ENCODE results near the gene SPACA7.

Gene SPACA7, protein sequence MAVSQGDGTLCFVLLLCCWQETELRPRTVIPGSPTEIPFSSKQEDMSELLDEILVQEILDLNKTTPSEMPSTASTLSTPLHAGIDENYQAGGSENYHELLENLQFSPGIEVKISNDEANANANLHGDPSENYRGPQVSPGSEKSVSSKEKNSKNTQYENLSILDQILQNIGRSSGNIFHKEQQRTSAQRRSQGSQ

DNA sequence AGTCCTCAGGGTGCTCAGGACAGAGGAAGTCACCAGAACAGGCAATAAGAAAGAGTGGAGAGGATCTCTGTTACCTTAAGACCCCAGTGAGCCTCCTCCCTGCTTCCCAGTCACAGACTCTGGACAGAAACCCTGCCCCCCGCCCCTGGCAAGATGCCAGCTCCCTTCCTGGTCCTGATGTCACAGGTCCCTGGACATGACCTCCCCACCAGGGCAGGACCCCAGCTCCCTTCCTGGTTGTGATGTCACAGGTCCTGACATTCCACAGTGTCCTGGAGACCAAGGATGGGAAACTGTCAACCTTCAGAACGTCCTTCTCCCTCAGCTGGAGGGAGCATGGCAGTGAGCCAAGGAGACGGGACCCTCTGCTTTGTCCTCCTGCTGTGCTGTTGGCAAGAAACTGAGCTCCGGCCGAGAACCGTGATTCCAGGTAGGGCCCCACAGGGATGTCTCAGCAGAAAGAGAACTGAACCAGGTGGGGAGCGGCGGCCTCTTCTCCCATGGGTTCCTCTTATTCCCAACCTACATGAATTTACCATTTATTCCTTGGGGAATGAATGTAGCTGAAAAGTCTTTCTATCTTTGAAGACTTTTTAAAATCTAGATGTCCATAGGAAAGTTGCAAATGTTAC, at the start of gene SPACA7:
SPACA7 (plus strand) TSS at position 306 of the 632 bp plus-strand sequence; CDS start at position 337, 31 bp downstream.
- DNase-seq: no peak

- DNase-seq: no peak
These were observed 49.3 kb upstream of the SPACA7 start for GRCh38 chr13:112326821-112327370.

DNA sequence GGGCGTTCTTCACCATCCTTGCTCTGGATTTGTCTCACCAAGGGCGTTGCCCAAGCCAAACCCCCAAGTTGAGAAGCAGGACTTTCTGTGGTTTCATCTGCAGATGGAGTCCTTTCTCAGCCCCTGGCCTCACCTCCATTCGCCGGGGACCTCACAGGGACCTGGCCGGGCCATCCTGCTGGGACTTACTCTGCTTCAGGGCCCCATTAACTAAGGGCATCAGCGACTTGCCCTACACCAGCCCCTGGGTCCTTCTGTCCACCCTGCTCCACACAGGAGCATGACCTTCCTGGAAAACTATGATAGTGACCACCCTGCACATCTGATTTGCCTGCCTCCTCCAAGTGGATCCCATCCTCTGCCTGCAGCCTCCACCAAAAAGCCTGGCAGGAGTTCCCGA, 47.2 kb upstream of the SPACA7 start:
- no peak for DNase-seq

- DNase-seq: no peak
These were observed 46.8 kb upstream of the SPACA7 start for GRCh38 chr13:112329376-112329775.

GRCh38 chr13:112330066-112330465, 46.1 kb upstream of the SPACA7 start:
- DNase-seq: no peak

DNA sequence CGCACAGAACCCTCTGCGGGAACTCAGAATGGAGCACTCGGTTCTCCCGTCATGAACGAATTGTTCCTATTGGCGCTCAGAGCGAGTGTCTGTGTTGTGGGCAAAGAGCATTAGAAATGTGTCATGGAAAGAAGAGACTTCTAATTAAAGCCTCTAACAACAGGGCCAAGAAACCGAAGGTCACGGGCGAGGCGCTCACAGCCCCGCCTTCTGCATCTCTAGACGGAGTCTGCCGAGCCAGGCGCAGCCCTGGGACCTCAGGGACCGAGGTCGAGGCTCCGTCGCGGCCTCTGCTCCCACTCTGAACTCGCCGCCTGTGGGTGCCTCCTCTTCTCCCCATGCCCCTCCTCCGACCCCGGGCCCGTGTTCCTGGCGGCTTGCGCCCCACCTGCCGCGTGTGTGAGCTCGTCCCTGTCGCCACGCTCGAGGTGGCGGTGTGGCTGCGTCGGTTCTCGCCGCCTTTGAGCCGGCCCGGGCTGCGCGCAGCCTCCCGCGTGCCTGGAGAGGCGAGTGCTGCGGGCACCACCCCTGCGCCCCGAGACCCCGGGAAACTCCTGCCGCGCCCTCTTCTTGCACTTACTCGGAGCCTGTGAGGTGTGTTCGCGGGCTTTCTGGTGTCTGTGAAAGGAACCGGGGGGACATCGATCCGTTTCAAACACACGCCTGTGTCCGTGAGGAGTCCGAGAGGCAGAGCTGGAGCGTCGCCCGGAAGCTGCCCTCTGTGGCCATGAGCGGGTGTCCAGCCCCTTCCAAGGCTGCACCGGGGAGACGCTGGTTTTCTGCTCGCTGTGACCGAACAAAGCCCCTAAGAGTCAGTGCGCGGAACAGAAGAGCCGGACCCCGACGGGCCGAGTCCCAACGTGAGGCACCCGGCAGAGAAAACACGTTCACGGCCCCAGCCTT, 45.4 kb upstream of the SPACA7 start:
- no peak for DNase-seq

DNA sequence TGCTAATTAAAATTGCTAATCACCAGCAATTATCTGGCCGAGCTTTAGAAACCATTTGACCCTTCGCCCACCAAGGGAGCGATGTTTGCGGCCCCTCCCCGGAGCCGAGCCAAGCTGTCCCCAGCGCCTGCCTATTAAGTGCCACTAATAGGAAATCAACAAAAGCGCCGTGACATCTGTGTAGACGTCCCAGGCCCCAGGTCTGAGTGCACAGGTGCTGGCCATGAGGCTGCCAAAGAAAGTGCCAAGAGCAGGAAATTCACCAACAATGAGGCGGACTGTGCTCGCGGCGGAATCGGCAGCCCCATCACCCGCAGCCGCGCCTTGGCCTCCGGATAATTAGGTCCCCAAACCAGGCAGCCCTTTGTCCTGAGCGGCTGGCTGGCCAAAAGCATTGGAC, 44.5 kb upstream of the SPACA7 start:
- no peak for DNase-seq

DNA sequence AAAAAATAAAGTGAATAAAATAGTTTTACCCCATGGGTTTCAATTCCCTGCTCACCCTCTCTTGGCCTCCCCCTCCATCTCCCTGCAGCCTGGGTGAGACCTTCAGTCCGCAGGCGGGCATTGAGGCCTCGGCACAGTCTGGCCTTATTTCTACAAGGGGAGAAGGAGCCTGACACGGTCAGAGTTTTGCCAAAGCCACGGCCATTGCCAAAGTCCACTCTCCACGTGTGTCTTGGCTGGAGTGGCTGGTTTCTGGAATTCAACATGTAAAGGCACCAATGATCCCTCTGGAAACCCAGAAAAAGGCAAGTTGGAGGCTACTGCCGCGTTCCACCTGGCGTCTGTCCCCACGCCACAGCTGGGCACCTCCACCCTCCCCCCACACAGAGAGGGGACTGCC, 43.4 kb upstream of the SPACA7 start:
- no peak for DNase-seq

GRCh38 chr13:112333756-112334543, 42.2 kb upstream of the SPACA7 start:
- no peak for DNase-seq

DNA sequence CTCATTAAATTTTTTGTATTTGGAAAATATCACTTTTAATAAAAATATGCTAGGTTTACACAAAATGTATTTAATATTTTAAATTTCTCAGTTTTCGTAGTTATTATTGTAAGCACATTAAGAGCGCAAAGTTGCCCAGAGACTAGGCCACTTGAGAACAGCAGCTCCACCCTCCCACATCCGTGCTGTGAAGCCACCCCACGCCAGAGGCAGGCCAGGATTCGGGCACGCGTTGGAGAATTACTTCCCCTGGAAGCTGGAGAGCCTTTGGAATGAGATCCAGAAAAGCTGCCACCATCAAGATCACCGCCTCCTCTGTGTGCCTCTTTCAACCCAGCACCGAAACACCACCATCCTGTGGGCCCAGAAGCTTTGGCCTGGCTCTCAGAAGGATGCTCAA, 41.0 kb upstream of the SPACA7 start:
- no peak for DNase-seq

- DNase-seq: no peak
These were observed 34.7 kb upstream of the SPACA7 start for GRCh38 chr13:112341446-112341845.

DNA sequence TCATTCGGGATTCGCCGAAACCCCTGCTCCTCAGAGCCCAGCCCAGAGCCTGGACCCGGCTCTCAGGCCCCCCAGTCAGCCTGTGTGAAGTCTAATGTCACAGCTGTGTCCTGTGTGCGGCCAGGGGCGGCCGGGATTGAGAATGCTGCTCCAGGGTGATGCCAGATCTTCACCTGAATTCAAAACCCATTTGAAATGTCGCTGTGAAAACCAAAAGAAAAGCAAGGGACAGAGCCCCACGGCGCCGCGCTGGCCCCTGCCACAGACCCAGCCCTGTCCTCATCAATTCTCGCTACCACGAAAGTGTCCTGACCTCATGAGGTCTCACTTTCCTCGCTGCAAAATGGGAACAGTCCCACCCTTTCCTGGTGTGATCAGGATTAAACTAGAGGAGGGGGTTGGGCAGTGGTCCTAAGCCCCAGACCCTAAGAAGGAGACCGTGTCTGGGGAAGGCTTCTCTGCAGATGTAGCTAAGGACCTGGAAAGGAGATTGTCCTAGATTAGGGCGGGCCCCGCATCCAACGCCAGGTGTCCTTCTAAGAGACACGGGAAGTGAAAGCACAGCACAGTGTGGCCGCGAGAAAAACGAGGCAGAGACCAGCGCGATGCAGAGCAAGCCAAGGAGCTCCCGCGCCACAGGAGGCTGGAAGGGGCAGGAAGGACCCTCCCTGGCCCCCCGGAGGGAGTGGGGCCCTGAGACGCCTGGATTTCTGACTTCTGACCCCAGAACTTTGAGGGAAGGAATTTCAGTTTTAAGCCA, 34.0 kb upstream of the SPACA7 start:
- no peak for DNase-seq

- DNase-seq: no peak
These were observed 33.3 kb upstream of the SPACA7 start for GRCh38 chr13:112342841-112343361.

- DNase-seq: no peak
These were observed 32.6 kb upstream of the SPACA7 start for GRCh38 chr13:112343591-112343990.

DNA sequence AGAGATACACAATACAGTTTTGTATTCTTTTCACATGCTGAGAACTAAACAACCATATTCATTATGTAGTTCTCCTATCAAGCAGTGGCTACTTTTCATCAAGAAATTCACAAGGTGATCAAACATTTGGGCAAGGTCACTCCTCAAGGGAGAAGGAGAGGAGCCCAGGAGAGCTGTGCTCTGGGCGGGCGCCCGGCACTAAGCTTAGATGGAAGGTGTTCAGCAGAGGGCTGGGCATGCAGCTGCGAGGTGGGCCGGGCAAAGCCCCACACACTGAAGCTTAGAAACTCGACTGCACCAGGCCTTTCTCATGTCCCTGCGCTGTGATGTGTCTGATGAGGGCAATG, 30.4 kb upstream of the SPACA7 start:
- DNase-seq: no peak

GRCh38 chr13:112346173-112346898, 29.8 kb upstream of the SPACA7 start:
- DNase-seq: no peak

DNA sequence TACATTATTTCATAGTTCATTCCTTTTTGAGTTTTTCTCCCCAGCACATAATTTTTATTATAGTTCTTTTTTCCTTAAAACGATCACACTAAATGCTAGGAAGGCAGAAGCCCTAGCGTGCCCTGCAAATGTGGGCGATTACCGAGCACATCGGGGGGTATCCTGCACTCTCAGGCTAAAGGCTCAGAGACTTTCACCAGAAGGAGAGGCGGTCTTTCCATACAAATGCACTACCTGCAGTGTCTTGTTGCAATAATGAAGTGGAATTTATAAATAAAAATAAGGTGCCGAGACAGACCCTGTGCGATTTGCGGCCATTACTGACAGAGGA, 29.3 kb upstream of the SPACA7 start:
- DNase-seq: no peak

- no peak for DNase-seq
These were observed 28.2 kb upstream of the SPACA7 start for GRCh38 chr13:112347986-112348385.

DNA sequence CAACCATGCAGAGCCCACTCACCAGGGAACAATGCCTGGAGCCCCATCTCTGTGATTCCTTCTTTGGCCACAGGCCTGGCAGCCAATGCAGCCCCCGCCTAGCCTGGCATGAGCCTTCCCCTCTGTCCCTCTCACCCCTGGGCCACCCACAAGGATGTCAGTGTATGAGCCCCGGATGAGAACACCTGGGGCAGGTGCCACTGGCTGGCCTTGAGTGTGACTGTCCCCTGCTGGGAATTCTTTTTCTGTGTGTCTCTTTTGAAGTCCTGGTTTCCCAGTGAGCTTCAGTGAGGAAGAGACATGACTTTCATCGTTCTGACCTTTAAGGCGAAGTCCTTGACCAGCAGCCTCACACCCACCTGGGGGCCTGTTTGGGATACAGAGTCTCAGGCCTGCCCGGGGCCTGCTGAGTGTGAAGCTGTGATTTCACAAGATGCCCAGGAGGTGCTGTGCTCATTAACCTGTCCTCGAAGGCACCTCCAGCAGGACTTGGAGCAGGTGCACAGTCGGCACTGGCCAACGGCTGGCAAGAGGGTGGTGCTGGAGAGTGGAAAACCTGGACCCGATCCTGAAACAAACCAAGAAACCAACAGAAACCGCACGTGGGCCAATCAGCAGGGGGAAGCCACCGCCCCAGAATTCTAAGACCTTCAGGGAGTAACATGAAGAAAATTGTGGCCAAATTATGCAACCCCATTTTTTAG, 27.4 kb upstream of the SPACA7 start:
- DNase-seq: no peak

GRCh38 chr13:112349681-112350080, 26.5 kb upstream of the SPACA7 start:
- DNase-seq: no peak

DNA sequence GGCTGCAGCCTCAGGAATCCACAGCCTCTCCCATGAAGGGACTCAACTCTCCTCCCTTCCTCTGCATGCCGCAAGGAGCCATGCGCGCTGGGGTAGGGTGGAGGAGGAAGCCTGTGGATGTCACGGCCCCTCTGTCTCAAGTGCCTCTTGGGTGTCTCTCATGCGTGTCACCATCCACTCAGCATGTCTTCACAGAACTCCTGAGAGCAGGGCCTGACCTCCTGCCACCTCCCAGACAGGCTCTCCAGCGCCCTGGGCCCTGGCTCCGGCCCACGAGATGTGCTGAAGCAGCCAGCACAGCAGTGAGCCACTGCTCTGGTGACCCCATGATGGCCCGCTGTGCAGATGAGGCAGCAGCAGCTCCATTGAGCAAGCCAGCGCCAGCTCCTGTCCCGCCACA, 25.9 kb upstream of the SPACA7 start:
- no peak for DNase-seq

All from NCI-H1694 (cell line).